SK-N-SH treated with all-trans-retinoic acid at 6 μM for 48 hours (cell line): ENCODE results near the gene EXOC3.

ENCODE experiments used
- ATAC-seq: fragments of 200-7000 bp; cut with Tn5 transposase; 3 replicates; pipeline ENCODE4 v1.9.1; 2020; ENCODE audit warnings: mild to moderate bottlenecking, moderate library complexity
- BACH2 ChIP-seq: fragments of 250-450 bp; sonication (Bioruptor Pico); IDR thresholded peaks from 2 replicates; pipeline ENCODE4 v1.9.0; 2021; ENCODE audit warnings: mild to moderate bottlenecking, borderline replicate concordance
- CSDC2 ChIP-seq: fragments of 250-450 bp; sonication (Bioruptor Pico); IDR thresholded peaks from 2 replicates; pipeline ENCODE4 v1.5.0; 2020; ENCODE audit warnings: mild to moderate bottlenecking, moderate library complexity
- ESRRG ChIP-seq: fragments of 250-450 bp; sonication (Bioruptor Pico); IDR thresholded peaks from 2 replicates; pipeline ENCODE4 v1.6.1; 2021; ENCODE audit warnings: mild to moderate bottlenecking
- GLIS3 ChIP-seq: fragments of 250-450 bp; sonication (Bioruptor Pico); IDR thresholded peaks from 2 replicates; pipeline ENCODE4 v1.5.0; 2020; ENCODE audit warnings: mild to moderate bottlenecking, moderate library complexity
- ISL1 ChIP-seq: fragments of 250-450 bp; sonication (Bioruptor Pico); IDR thresholded peaks from 2 replicates; pipeline ENCODE4 v2.1.2; 2022; ENCODE audit warnings: mild to moderate bottlenecking, moderate library complexity
- OSR1 ChIP-seq: fragments of 250-450 bp; sonication (Bioruptor Pico); IDR thresholded peaks from 2 replicates; pipeline ENCODE4 v1.8.0; 2022; ENCODE audit warnings: moderate library complexity, mild to moderate bottlenecking, inconsistent platforms
- PPARA ChIP-seq: fragments of 250-450 bp; sonication (Bioruptor Pico); IDR thresholded peaks from 2 replicates; pipeline ENCODE4 v1.5.0; 2020; ENCODE audit warnings: mild to moderate bottlenecking, borderline replicate concordance
- RARB ChIP-seq: fragments of 250-450 bp; sonication (Bioruptor Pico); IDR thresholded peaks from 2 replicates; pipeline ENCODE4 v1.8.0; 2021; ENCODE audit warnings: mild to moderate bottlenecking, moderate library complexity
- SNAI2 ChIP-seq: fragments of 250-450 bp; sonication (Bioruptor Pico); IDR thresholded peaks from 2 replicates; pipeline ENCODE4 v1.5.0; 2020; ENCODE audit warnings: mild to moderate bottlenecking, moderate library complexity
- TCF4 ChIP-seq: fragments of 250-450 bp; sonication (Bioruptor Pico); IDR thresholded peaks from 2 replicates; pipeline ENCODE4 v1.8.0; 2021; ENCODE audit warnings: mild to moderate bottlenecking, moderate library complexity, borderline replicate concordance
- TOX ChIP-seq: fragments of 250-450 bp; sonication (Bioruptor Pico); IDR thresholded peaks from 2 replicates; pipeline ENCODE4 v1.8.0; 2021; ENCODE audit warnings: mild to moderate bottlenecking, moderate library complexity, borderline replicate concordance
- ZC3H10 ChIP-seq: fragments of 250-450 bp; sonication (Bioruptor Pico); IDR thresholded peaks from 2 replicates; pipeline ENCODE4 v1.5.1; 2021; ENCODE audit warnings: mild to moderate bottlenecking, moderate library complexity
- ZFP3 ChIP-seq: fragments of 250-450 bp; sonication (Bioruptor Pico); IDR thresholded peaks from 2 replicates; pipeline ENCODE4 v1.5.0; 2020; ENCODE audit warnings: mild to moderate bottlenecking, moderate library complexity
- ZFP30 ChIP-seq: fragments of 450-650 bp; formaldehyde crosslinking; IDR thresholded peaks from 2 replicates; pipeline ENCODE4 v1.5.0; 2022; ENCODE audit warnings: mild to moderate bottlenecking, moderate library complexity
- ZNF565 ChIP-seq: fragments of 450-650 bp; formaldehyde crosslinking; conservative IDR thresholded peaks from 2 replicates; pipeline ENCODE4 v1.5.0; 2020; ENCODE audit warnings: low read depth, mild to moderate bottlenecking, moderate library complexity
- ZNF70 ChIP-seq: fragments of 450-650 bp; formaldehyde crosslinking; IDR thresholded peaks from 2 replicates; pipeline ENCODE4 v1.5.0; 2020; ENCODE audit warnings: mild to moderate bottlenecking, moderate library complexity
- ZNF8 ChIP-seq: fragments of 450-650 bp; formaldehyde crosslinking; IDR thresholded peaks from 2 replicates; pipeline ENCODE4 v1.5.0; 2020; ENCODE audit warnings: mild to moderate bottlenecking, moderate library complexity
- TF ChIP-seq, protein P1 (sequence below): fragments of 250-450 bp; sonication (Bioruptor Pico); IDR thresholded peaks from 2 replicates; pipeline ENCODE4 v1.8.0; 2021; ENCODE audit warnings: low read depth, mild to moderate bottlenecking, moderate library complexity, borderline replicate concordance
- TF ChIP-seq, protein P2 (sequence below): fragments of 250-450 bp; sonication (Bioruptor Pico); IDR thresholded peaks from 2 replicates; pipeline ENCODE4 v1.5.1; 2020; ENCODE audit warnings: low read depth, mild to moderate bottlenecking, moderate library complexity
- TF ChIP-seq, protein P3 (sequence below): fragments of 250-450 bp; sonication (Bioruptor Pico); IDR thresholded peaks from 2 replicates; pipeline ENCODE4 v1.5.1; 2021; ENCODE audit warnings: mild to moderate bottlenecking, moderate library complexity
- TF ChIP-seq, protein P4 (sequence below): fragments of 250-450 bp; sonication (Bioruptor Pico); IDR thresholded peaks from 2 replicates; pipeline ENCODE4 v1.5.0; 2020; ENCODE audit warnings: mild to moderate bottlenecking, moderate library complexity
- TF ChIP-seq, protein P5 (sequence below): fragments of 250-450 bp; sonication (Bioruptor Pico); IDR thresholded peaks from 2 replicates; pipeline ENCODE4 v1.8.0; 2020; ENCODE audit warnings: mild to moderate bottlenecking, moderate library complexity, borderline replicate concordance

EXOC3 gene

DNA sequence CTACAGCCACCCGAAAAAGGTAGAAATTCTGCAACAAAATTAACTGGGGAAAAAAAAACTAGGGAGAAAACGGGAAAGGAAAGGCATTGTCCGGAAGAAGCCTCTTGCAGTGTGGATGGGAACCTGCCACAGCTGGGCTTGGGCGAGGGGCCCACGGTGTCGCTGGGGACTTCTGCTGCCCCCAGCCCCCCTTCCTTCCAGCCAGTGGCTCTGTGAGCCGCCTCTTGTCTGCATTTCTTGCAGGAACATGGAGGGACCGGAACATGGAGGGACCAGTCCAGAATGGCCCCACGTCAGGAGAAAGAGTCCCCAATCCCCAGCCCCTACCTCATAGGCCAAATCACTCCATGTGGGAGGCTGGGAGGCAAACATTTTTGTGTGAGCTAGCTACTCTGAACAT lies 36.9 kb upstream of the EXOC3 start:
- no peak for ATAC-seq
- TF ChIP-seq, protein P1, sequence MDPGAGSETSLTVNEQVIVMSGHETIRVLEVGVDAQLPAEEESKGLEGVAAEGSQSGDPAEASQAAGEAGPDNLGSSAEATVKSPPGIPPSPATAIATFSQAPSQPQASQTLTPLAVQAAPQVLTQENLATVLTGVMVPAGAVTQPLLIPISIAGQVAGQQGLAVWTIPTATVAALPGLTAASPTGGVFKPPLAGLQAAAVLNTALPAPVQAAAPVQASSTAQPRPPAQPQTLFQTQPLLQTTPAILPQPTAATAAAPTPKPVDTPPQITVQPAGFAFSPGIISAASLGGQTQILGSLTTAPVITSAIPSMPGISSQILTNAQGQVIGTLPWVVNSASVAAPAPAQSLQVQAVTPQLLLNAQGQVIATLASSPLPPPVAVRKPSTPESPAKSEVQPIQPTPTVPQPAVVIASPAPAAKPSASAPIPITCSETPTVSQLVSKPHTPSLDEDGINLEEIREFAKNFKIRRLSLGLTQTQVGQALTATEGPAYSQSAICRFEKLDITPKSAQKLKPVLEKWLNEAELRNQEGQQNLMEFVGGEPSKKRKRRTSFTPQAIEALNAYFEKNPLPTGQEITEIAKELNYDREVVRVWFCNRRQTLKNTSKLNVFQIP (CRISPR knock-in tag) = no peak
- TF ChIP-seq ESRRG (CRISPR knock-in tag) (no peak), ZNF70 (no peak), GLIS3 (no peak), TOX (no peak), TCF4 (CRISPR knock-in tag) (no peak), OSR1 (no peak), ZFP3 (no peak), PPARA (CRISPR knock-in tag) (no peak), ZFP30 (CRISPR knock-in tag) (no peak), ZNF8 (CRISPR knock-in tag) (no peak), SNAI2 (no peak), ISL1 (CRISPR knock-in tag) (no peak), ZC3H10 (CRISPR knock-in tag) (no peak), ZNF565 (CRISPR knock-in tag) (no peak), CSDC2 (no peak)
- TF ChIP-seq, protein P2, sequence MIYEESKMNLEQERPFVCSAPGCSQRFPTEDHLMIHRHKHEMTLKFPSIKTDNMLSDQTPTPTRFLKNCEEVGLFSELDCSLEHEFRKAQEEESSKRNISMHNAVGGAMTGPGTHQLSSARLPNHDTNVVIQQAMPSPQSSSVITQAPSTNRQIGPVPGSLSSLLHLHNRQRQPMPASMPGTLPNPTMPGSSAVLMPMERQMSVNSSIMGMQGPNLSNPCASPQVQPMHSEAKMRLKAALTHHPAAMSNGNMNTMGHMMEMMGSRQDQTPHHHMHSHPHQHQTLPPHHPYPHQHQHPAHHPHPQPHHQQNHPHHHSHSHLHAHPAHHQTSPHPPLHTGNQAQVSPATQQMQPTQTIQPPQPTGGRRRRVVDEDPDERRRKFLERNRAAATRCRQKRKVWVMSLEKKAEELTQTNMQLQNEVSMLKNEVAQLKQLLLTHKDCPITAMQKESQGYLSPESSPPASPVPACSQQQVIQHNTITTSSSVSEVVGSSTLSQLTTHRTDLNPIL (CRISPR knock-in tag) = no peak
- TF ChIP-seq, protein P3, sequence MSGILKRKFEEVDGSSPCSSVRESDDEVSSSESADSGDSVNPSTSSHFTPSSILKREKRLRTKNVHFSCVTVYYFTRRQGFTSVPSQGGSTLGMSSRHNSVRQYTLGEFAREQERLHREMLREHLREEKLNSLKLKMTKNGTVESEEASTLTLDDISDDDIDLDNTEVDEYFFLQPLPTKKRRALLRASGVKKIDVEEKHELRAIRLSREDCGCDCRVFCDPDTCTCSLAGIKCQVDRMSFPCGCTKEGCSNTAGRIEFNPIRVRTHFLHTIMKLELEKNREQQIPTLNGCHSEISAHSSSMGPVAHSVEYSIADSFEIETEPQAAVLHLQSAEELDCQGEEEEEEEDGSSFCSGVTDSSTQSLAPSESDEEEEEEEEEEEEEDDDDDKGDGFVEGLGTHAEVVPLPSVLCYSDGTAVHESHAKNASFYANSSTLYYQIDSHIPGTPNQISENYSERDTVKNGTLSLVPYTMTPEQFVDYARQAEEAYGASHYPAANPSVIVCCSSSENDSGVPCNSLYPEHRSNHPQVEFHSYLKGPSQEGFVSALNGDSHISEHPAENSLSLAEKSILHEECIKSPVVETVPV = no peak
- TF ChIP-seq, protein P4, sequence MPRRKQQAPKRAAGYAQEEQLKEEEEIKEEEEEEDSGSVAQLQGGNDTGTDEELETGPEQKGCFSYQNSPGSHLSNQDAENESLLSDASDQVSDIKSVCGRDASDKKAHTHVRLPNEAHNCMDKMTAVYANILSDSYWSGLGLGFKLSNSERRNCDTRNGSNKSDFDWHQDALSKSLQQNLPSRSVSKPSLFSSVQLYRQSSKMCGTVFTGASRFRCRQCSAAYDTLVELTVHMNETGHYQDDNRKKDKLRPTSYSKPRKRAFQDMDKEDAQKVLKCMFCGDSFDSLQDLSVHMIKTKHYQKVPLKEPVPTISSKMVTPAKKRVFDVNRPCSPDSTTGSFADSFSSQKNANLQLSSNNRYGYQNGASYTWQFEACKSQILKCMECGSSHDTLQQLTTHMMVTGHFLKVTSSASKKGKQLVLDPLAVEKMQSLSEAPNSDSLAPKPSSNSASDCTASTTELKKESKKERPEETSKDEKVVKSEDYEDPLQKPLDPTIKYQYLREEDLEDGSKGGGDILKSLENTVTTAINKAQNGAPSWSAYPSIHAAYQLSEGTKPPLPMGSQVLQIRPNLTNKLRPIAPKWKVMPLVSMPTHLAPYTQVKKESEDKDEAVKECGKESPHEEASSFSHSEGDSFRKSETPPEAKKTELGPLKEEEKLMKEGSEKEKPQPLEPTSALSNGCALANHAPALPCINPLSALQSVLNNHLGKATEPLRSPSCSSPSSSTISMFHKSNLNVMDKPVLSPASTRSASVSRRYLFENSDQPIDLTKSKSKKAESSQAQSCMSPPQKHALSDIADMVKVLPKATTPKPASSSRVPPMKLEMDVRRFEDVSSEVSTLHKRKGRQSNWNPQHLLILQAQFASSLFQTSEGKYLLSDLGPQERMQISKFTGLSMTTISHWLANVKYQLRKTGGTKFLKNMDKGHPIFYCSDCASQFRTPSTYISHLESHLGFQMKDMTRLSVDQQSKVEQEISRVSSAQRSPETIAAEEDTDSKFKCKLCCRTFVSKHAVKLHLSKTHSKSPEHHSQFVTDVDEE = no peak
- TF ChIP-seq, protein P5, sequence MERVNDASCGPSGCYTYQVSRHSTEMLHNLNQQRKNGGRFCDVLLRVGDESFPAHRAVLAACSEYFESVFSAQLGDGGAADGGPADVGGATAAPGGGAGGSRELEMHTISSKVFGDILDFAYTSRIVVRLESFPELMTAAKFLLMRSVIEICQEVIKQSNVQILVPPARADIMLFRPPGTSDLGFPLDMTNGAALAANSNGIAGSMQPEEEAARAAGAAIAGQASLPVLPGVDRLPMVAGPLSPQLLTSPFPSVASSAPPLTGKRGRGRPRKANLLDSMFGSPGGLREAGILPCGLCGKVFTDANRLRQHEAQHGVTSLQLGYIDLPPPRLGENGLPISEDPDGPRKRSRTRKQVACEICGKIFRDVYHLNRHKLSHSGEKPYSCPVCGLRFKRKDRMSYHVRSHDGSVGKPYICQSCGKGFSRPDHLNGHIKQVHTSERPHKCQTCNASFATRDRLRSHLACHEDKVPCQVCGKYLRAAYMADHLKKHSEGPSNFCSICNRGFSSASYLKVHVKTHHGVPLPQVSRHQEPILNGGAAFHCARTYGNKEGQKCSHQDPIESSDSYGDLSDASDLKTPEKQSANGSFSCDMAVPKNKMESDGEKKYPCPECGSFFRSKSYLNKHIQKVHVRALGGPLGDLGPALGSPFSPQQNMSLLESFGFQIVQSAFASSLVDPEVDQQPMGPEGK (CRISPR knock-in tag) = no peak

DNA sequence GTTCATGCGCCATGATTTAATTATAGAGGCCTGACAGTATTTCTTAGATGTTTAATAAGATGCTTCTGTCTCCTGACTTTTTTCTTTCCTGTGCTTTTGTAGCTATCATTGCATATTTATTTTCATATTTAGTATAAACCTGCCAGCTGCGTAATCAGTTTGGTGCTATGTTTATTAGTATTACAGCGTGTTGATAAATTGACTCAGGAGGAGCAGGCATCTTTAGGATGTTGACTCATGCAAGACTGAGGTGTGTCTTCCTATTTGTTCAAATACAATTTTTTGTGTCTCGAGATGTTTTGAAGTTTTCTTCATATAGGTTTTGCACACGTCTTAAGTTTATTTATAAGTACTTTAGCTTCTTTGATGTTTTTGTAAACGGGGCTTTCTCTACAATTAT lies 35.9 kb upstream of the EXOC3 start:
- no peak for ATAC-seq
- TF ChIP-seq OSR1 = no peak
- no peak for TF ChIP-seq CSDC2
- no peak for TF ChIP-seq GLIS3
- no peak for TF ChIP-seq BACH2 (CRISPR knock-in tag)
- TF ChIP-seq TCF4 (CRISPR knock-in tag) = no peak
- no peak for TF ChIP-seq ZNF70
- no peak for TF ChIP-seq ZC3H10 (CRISPR knock-in tag)
- TF ChIP-seq, protein P1 (CRISPR knock-in tag) = no peak
- TF ChIP-seq, protein P3 = no peak
- TF ChIP-seq, protein P5 (CRISPR knock-in tag) = no peak
- TF ChIP-seq ZFP3 = no peak
- TF ChIP-seq TOX = no peak
- no peak for TF ChIP-seq PPARA (CRISPR knock-in tag)
- no peak for TF ChIP-seq RARB (CRISPR knock-in tag)
- TF ChIP-seq ZFP30 (CRISPR knock-in tag) = no peak
- TF ChIP-seq ISL1 (CRISPR knock-in tag) = no peak
- TF ChIP-seq ESRRG (CRISPR knock-in tag) = no peak
- TF ChIP-seq ZNF8 (CRISPR knock-in tag) = no peak
- TF ChIP-seq, protein P2 (CRISPR knock-in tag) = no peak
